NB4 (cell line): ENCODE data around the gene CTDSPL.

Experiments
- DNase-seq: peaks from one replicate; pipeline ENCODE4 v3.0.0; 2010; ENCODE audit warnings: low read depth
- H3K4me3 ChIP-seq: one replicate; pipeline ENCODE4 v1.5.1; 2011; ENCODE audit warnings: mild to moderate bottlenecking, low read depth, low read length, moderate library complexity
- CTCF ChIP-seq: IDR thresholded peaks from one replicate; pipeline ENCODE4 v1.5.1; 2012; ENCODE audit warnings: low read depth, low read length
- MYC ChIP-seq: IDR thresholded peaks from 2 replicates; pipeline ENCODE4 v1.6.1; 2011; ENCODE audit warnings: low read depth, low read length
- POLR2A ChIP-seq: IDR thresholded peaks from 2 replicates; pipeline ENCODE4 v1.6.1; 2011; ENCODE audit warnings: mild to moderate bottlenecking; ENCODE audit not compliant: insufficient read length; ENCODE audit errors: extremely low read depth
- TF ChIP-seq, protein P1 (sequence below): IDR thresholded peaks from 2 replicates; pipeline ENCODE4 v1.6.1; 2011; ENCODE audit warnings: low read depth, low read length

Gene CTDSPL

DNA sequence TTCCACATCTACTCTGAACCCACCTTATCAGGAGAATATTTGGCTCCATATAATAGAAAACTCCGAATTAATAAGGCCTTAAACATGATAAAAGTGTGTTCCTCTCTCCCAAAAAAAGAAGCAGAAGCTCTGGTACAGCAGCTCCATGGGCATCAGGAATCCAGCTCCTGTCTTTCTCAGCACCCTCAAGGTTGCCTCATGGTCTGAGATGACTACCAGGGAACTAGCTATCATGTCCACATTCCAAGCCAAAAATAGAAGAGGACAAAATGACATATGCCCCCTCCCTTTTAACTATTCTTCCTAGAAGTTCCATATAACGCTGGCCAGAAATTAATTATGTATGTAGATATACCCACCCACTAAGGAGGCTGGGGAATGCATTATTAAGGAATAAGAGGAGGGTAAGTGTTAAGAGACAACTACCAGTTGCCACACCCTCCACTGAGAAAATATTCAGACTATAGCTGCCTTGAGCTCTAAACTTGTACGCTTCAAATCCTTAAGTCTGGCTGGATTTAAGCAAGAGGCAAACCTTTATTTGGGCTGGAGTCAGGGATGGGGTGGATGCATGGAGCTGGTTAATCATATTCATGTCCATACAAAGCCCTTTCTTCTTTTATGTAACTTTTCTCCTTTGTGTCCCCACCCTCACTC is 35.8 kb upstream of the CTDSPL start:
- DNase-seq, result no peak
- TF ChIP-seq POLR2A, result no peak
- no peak for TF ChIP-seq MYC
- no peak for TF ChIP-seq CTCF
- H3K4me3 ChIP-seq, result no peak overlapping the region

GRCh38 chr3:37826502-37826901 is 35.2 kb upstream of the CTDSPL start:
- DNase-seq, result no peak
- no peak overlapping the region for H3K4me3 ChIP-seq
- TF ChIP-seq MYC (no peak), POLR2A (no peak), CTCF (no peak)
- TF ChIP-seq, protein P1, sequence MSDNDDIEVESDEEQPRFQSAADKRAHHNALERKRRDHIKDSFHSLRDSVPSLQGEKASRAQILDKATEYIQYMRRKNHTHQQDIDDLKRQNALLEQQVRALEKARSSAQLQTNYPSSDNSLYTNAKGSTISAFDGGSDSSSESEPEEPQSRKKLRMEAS, result no peak

DNA sequence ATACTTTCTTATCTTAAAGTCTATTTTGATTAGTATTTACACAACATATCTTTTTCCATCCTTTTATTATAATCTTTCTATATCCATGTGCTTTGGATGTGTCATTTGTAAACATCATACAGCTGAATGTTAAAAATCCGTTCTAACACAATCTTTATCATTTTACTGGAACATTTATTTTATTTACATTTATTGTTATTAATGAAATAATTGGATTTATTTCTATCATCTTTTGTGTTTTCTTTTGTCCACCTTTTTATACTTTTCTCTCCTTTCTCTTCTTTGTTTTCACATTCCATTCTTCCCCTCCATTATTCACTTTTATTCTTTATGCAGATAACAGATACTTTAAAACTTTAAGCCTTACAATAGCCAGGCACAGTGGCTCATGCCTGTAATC is 34.7 kb upstream of the CTDSPL start:
- TF ChIP-seq POLR2A (no peak), MYC (no peak), CTCF (no peak)
- TF ChIP-seq, protein P1, result no peak

DNA sequence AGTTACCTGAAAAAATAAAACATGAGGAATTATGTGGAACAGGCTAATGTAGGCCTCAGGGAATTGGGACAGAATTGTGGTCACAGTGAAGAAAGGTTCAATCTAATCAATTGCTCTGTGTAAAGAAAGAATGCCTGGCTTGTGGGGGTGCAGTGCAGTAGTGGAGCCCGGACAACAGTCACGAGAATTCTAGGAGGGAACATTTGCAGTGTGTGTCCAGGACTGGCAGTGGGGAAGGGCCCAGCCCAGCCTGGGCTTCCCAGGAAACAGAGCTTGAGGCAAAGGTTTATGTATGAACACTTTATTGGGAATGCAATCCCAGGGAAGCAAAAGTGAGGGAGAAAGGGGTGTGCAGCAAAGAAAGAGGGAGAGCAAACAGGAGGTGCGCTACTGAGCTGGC is 29.2 kb upstream of the CTDSPL start:
- no peak overlapping the region for H3K4me3 ChIP-seq
- TF ChIP-seq MYC (no peak), CTCF (no peak), POLR2A (no peak)
- TF ChIP-seq, protein P1, result no peak
- DNase-seq, result no peak

More for the DNA sequence above, 34.7 kb upstream of the CTDSPL start:
- DNase-seq, result no peak
- no peak overlapping the region for H3K4me3 ChIP-seq

- H3K4me3 ChIP-seq, result no peak overlapping the region
- peak; percentile 20 for DNase-seq
- TF ChIP-seq MYC (no peak), CTCF (peak; percentile 5)
Observed at GRCh38 chr3:37833302-37834186, 28.1 kb upstream of the CTDSPL start.
